Left hindlimb (tissue), 1 donor: Measurements from ENCODE around the gene BUD23.
"Not testable (repeated sequence)": the region's sequence is repeated elsewhere in the genome, so short reads cannot be mapped to it uniquely, and the experiment has no call there.

Source experiments
- DNase-seq: peaks from one replicate; pipeline ENCODE4 v3.0.0-alpha.2; 2018

BUD23 gene

GRCh38 chr7:73702665-73703064 is 19.3 kb downstream of the BUD23 start:
- DNase-seq, result no peak

GRCh38 chr7:73703225-73703624 is 19.8 kb downstream of the BUD23 start:
- DNase-seq, result no peak

- DNase-seq, result peak; percentile 91
These were observed 20.6 kb downstream of the BUD23 start for GRCh38 chr7:73703757-73704639.

GRCh38 chr7:73704640-73705550 is 21.5 kb downstream of the BUD23 start:
- DNase-seq, result no peak

- DNase-seq, result no peak
These were observed 22.1 kb downstream of the BUD23 start for GRCh38 chr7:73705551-73705920.

- DNase-seq, result no peak
These were observed 23.0 kb downstream of the BUD23 start for GRCh38 chr7:73706126-73707044.

GRCh38 chr7:73707045-73707631 is 23.7 kb downstream of the BUD23 start:
- DNase-seq, result no peak

GRCh38 chr7:73708961-73709549 is 25.7 kb downstream of the BUD23 start:
- DNase-seq, result no peak

- no peak for DNase-seq
These were observed 29.4 kb downstream of the BUD23 start for GRCh38 chr7:73712773-73713172.

GRCh38 chr7:73713319-73713718 is 29.9 kb downstream of the BUD23 start:
- DNase-seq, result not testable (repeated sequence)

GRCh38 chr7:73715648-73716317 is 32.4 kb downstream of the BUD23 start:
- peak; percentile 81 for DNase-seq

GRCh38 chr7:73716318-73716890 is 33.0 kb downstream of the BUD23 start:
- no peak for DNase-seq

GRCh38 chr7:73717025-73717807 is 33.8 kb downstream of the BUD23 start:
- DNase-seq, result no peak

GRCh38 chr7:73717991-73718405 is 34.6 kb downstream of the BUD23 start:
- DNase-seq, result no peak

- no peak for DNase-seq
These were observed 35.1 kb downstream of the BUD23 start for GRCh38 chr7:73718438-73718881.

GRCh38 chr7:73718905-73719805 is 35.8 kb downstream of the BUD23 start, which contains the start of gene STX1A:
Gene STX1A (minus strand): TSS chr7:73719669. CDS start chr7:73719631, 38 bp downstream.
- peak; percentile 78 for DNase-seq

- DNase-seq, result no peak
These were observed 36.4 kb downstream of the BUD23 start for GRCh38 chr7:73719806-73720169.

- DNase-seq, result not testable (repeated sequence)
These were observed 37.0 kb downstream of the BUD23 start for GRCh38 chr7:73720443-73720842.

GRCh38 chr7:73721377-73721817 is 38.0 kb downstream of the BUD23 start:
- peak; percentile 87 for DNase-seq
